Activated naive CD8-positive, alpha-beta T cell treated with anti-CD3 and anti-CD28 coated beads, Interleukin-2, amount 10 ng/mL, durations not matched to agents 7 days and 5 days (primary cell): ENCODE data around the gene PDLIM1. TPM values are rescaled to one million over a fixed set of nuclear protein-coding genes. Genes with fewer than 3 reads are reported as not detected.

Experiments used
- ATAC-seq: fragments of 150-1000 bp; cut with Tn5 transposase; one replicate; pipeline ENCODE4 v1.10.0; 2021; ENCODE audit warnings: low read depth, moderate library complexity
- POLR2A ChIA-PET: fragments of 350-600 bp; sonication (Branson Sonifier 250); formaldehyde crosslinking; loops from one replicate; lab custom pipeline; 2021; ENCODE audit warnings: antibody characterized with exemption; lab: Charles Lee
- DNase-seq: peaks from one replicate; pipeline ENCODE4 v3.0.0; 2021
- H3K27ac Mint-ChIP-seq: one replicate; pipeline ENCODE4 v1.8.0; 2022; ENCODE audit warnings: mild to moderate bottlenecking, mixed read lengths
- H3K27me3 Mint-ChIP-seq: one replicate; pipeline ENCODE4 v1.8.0; 2022; ENCODE audit warnings: mild to moderate bottlenecking, moderate library complexity, mixed read lengths
- H3K36me3 Mint-ChIP-seq: one replicate; pipeline ENCODE4 v1.8.0; 2021; ENCODE audit warnings: mild to moderate bottlenecking, mixed read lengths
- H3K4me1 Mint-ChIP-seq: one replicate; pipeline ENCODE4 v1.8.0; 2021; ENCODE audit warnings: mixed read lengths
- H3K4me3 Mint-ChIP-seq: one replicate; pipeline ENCODE4 v1.8.0; 2022; ENCODE audit warnings: mild to moderate bottlenecking, moderate library complexity, mixed read lengths
- H3K9me3 Mint-ChIP-seq: one replicate; pipeline ENCODE4 v1.8.0; 2021; ENCODE audit warnings: mixed read lengths
- total RNA-seq, 2 experiments: library from RNA; stranded (reverse); gene quantifications; one replicate each; pipeline ENCODE4 v1.2.3, GENCODE V29; 2021

The PDLIM1 gene
- total RNA-seq, 2 experiments from 2014 or later: 10.0 to 11.7 TPM

DNA sequence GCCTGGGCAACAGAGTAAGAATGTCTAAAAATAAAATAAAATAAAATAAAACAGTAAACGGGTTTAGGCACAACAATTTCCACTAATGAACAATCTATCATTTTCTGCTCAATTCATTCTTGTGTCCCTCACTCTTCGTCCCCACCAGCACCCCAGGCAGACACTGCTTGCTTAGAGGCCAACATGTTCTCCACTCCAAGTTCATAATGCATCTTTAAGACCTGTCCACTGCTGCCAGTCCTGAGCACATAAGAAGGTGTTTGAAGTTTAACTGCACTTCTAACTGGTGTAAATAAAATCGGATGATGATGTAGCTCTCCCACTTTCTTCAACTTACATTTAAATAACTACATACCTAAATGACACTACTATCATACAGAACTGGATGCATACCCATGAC is 13.2 kb downstream of the PDLIM1 start:
- peaks cover 4% of the 10 kb centered on the region for H3K4me1 Mint-ChIP-seq
- no peak overlapping the region for H3K27ac Mint-ChIP-seq
- DNase-seq: no peak
- H3K27me3 Mint-ChIP-seq: peaks cover 25% of the 10 kb centered on the region
- H3K4me3 Mint-ChIP-seq: no peak overlapping the region
- POLR2A ChIA-PET: no interaction called here
- no peaks in the 10 kb centered on the region for H3K9me3 Mint-ChIP-seq
- no peak for ATAC-seq
- no peaks in the 10 kb centered on the region for H3K36me3 Mint-ChIP-seq

DNA sequence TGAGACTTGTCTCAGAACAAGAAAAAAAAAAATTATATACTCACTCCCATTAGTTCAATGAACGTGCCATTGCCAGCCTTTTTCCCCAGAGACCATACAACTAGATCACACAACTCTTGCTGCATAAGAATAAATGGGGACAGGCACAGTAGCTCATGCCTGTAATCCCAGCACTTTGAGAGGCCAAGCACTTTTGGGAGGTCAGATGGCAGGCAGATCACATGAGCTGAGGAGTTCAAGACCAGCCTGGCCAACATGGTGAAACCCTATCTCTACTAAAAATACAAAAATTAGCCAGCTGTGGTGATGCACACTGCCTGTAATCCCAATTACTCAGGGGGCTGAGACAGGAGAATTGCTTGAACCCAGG is 13.6 kb downstream of the PDLIM1 start:
- POLR2A ChIA-PET: no interaction called here
- no peak for ATAC-seq
- H3K4me1 Mint-ChIP-seq: peaks cover 4% of the 10 kb centered on the region
- H3K36me3 Mint-ChIP-seq: no peaks in the 10 kb centered on the region
- DNase-seq: no peak
- H3K27ac Mint-ChIP-seq: no peak overlapping the region
- H3K9me3 Mint-ChIP-seq: no peaks in the 10 kb centered on the region
- H3K27me3 Mint-ChIP-seq: peaks cover 24% of the 10 kb centered on the region
- H3K4me3 Mint-ChIP-seq: no peak overlapping the region

DNA sequence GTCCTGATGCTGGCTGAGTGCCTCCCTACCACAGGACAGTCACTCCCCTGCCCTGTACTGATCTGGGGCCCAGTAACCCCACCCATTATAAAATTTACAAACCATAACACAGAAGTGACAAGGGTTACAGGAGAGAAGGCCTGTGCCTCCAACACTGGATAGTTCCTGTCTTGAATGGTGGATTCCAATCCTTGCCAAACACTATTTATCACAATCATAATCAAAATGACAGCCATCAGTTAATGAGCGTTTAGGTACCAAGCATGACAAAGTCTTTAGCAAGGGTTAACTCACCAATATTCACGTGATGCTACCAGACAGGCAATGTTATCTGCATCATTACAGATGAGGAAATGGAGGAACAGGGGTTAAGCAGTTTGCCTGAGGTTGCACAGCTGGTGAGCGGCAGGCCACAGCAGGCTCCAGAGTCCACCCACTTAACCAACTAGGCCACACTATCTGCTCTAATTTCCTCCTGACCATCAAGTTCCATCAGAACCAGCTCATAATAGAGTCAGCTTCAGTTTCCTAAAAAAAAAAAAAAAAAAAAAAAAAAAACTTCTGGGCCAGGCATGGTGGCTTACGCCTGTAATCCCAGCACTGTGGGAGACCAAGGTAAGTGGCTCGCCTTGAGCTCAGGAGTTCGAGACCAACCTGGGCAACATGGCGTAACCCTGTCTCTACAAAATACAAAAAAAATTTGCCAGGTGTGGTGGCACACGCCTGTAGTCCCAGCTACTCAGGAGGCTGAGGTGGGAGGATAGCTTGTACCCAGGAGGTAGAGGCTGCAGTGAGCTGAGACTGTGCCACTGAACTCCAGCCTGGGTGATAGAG is 14.2 kb downstream of the PDLIM1 start:
- DNase-seq (no peak), ATAC-seq (no peak)
- H3K4me3 Mint-ChIP-seq: no peak overlapping the region
- no peak overlapping the region for H3K27ac Mint-ChIP-seq
- H3K27me3 Mint-ChIP-seq: peaks cover 18% of the 10 kb centered on the region
- no peaks in the 10 kb centered on the region for H3K9me3 Mint-ChIP-seq
- H3K4me1 Mint-ChIP-seq: peaks cover 4% of the 10 kb centered on the region
- H3K36me3 Mint-ChIP-seq: no peaks in the 10 kb centered on the region
- POLR2A ChIA-PET: no interaction called here

DNA sequence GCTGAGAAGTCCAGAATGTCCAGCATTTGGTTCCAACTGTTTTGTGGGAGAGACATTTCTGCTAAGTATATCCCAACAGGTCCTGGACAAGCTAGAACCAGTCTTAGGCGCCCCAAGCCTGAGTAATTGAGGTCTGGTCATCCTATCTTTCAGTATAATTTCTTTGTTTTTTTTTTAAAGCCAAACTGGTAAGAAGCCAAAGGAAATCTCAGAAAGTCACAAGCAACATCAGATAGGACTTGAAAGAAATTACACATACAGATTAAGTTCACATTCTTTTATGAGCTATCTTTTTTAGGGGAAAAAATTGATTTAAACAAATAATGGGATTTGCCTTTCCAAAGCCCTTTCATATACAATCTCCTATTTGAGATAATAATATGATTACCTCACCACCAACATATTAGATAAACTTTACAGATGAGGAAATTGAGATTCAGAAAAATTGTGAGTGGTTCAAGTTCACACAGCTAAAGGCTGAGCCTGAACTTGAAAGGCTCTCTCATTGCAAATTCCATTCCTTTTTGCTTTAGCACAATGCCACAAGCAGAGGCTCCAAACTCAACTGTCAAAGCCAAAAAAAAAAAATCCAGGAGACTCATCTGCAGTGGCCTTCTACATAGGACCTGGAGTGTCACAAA is 15.0 kb downstream of the PDLIM1 start:
- no peak overlapping the region for H3K4me3 Mint-ChIP-seq
- no peaks in the 10 kb centered on the region for H3K36me3 Mint-ChIP-seq
- H3K9me3 Mint-ChIP-seq: no peaks in the 10 kb centered on the region
- H3K4me1 Mint-ChIP-seq: peaks cover 4% of the 10 kb centered on the region
- no peak for DNase-seq
- POLR2A ChIA-PET: no interaction called here
- ATAC-seq: no peak
- H3K27ac Mint-ChIP-seq: no peak overlapping the region
- H3K27me3 Mint-ChIP-seq: peaks cover 13% of the 10 kb centered on the region

DNA sequence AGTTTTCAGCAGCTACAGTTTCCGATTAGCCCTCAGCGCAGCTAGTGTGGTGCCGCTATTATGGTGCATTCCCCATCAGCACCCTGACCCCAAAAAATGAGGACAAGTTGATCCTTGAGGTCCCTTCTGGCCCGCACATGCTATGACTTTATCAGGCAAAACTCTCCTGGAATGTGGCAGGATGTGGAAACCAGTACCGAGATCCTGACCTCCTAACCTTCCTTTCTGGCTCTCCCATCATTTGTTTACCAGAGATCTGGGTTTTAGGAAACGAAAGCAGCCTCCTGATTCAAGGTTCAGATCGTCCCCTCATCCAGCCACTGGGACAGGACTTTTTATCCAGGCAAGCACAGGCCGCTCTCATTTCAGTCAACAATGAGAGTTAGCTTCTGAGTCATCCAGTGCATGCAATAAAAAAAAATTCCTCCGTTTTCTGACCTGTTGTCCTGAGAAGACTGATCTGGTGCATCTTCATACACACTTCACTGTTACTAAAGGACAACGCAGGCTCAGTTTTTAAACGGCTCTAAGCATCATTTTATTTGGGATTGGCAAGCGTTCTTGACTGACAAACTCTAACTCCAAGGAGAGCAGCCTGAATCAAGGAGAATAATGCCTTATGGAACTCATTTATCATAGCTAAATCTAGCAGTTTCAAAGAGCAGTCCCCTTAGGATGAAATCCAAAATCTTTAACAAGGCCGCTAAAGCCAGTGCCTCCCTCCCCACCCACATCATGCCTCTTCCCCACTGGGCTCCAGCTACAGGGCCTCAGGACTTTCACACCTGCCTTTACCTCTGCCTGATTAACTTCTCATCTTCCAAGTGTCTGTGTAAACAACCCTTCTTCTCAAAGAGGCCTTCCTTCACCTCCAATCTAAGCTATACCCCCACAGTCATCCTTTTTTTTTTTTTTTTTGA is 17.1 kb downstream of the PDLIM1 start:
- H3K4me3 Mint-ChIP-seq: no peak overlapping the region
- ATAC-seq (no peak), DNase-seq (no peak)
- no peak overlapping the region for H3K27ac Mint-ChIP-seq
- POLR2A ChIA-PET: no interaction called here
- no peaks in the 10 kb centered on the region for H3K9me3 Mint-ChIP-seq
- H3K4me1 Mint-ChIP-seq: peaks cover 4% of the 10 kb centered on the region
- H3K36me3 Mint-ChIP-seq: no peaks in the 10 kb centered on the region
- peaks cover 13% of the 10 kb centered on the region for H3K27me3 Mint-ChIP-seq

DNA sequence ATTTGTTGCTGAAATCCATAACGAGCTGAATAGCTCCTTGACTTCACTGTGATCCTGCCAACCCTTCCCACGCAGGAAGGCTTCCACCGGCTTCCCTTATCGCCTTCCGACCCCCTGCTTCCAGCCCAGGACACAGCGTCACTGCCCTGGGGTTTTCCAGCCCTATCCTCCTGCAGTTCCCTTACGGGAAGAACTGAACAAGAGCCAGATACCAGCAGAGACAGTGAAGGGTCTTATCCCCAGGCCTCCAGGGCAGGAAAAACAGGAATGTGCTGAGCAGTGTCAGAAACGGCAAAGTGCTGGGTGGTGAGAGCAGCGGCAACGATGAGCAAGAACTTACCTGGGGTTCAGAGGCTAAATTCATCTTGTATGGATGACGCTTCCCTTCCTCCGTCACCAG is 22.4 kb downstream of the PDLIM1 start:
- Mint-ChIP-seq H3K27ac (no peak overlapping the region), H3K36me3 (no peaks in the 10 kb centered on the region), H3K4me3 (no peak overlapping the region), H3K9me3 (no peaks in the 10 kb centered on the region), H3K27me3 (peaks cover 18% of the 10 kb centered on the region), H3K4me1 (no peaks in the 10 kb centered on the region)
- DNase-seq (no peak), ATAC-seq (no peak)
- POLR2A ChIA-PET: no interaction called here

DNA sequence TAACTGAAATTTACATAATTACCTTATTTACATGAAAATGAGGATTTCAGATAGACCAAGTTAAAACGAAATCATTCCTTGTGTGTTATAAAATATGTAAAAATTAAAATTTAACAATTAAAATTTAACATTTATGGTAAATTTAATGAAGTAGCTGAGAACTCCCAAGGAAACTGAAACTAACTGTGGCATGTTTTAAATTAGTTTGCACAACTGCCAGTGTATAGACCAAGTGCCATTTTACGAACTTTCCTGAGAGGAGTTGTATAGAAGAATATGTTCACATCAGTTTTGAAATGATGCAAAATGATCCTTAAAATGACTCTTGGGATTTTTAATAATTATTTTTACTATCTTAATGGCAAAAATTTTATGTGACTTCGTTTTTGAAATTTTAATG is 23.6 kb downstream of the PDLIM1 start:
- POLR2A ChIA-PET: no interaction called here
- H3K4me3 Mint-ChIP-seq: no peak overlapping the region
- DNase-seq: no peak
- H3K4me1 Mint-ChIP-seq: no peaks in the 10 kb centered on the region
- H3K27me3 Mint-ChIP-seq: peaks cover 15% of the 10 kb centered on the region
- ATAC-seq: no peak
- no peaks in the 10 kb centered on the region for H3K36me3 Mint-ChIP-seq
- H3K27ac Mint-ChIP-seq: no peak overlapping the region
- H3K9me3 Mint-ChIP-seq: no peaks in the 10 kb centered on the region

DNA sequence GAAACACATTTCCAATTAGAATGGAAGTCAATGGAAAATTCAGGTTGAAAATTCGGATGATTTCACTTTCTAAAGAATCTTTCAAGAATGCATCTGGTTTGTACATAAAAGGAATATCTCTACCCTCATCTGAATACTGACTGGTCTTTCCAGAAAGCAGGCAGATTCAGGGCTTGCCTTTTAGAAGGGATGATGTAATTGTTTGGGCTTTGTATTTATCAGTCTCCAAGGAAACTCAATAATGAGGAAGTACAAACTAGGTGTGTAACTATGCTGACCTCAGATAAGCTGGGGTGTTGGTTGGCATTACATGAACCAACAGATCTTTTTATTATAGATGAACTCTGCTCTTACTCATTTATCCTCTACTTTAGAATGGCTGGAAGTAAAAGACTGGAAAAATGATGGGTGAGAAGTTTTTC is 24.1 kb downstream of the PDLIM1 start:
- ATAC-seq (no peak), DNase-seq (no peak)
- H3K27me3 Mint-ChIP-seq: peaks cover 15% of the 10 kb centered on the region
- POLR2A ChIA-PET: no interaction called here
- no peaks in the 10 kb centered on the region for H3K36me3 Mint-ChIP-seq
- H3K27ac Mint-ChIP-seq: no peak overlapping the region
- no peaks in the 10 kb centered on the region for H3K4me1 Mint-ChIP-seq
- no peaks in the 10 kb centered on the region for H3K9me3 Mint-ChIP-seq
- no peak overlapping the region for H3K4me3 Mint-ChIP-seq

DNA sequence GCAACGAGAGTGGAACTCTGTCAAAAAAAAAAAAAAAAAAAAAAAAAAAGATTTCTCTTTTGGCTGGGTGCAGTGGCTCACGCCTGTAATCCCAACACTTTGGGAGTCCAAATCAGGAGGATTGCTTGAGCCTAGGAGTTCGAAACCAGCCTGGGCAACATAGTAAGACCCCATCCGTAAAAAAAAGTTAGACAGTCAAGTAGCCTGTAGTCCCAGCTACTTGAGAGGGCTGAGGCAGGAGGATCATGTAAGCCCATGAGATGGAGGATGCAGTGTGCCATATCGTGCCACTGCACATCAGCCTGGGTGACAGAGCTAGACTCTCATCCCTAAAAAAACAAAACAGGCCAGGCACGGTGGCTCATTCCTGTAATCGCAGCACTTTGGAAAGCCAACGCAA is 25.2 kb downstream of the PDLIM1 start:
- Mint-ChIP-seq H3K27me3 (peaks cover 17% of the 10 kb centered on the region), H3K27ac (no peak overlapping the region), H3K9me3 (no peaks in the 10 kb centered on the region), H3K4me3 (no peak overlapping the region), H3K36me3 (no peaks in the 10 kb centered on the region), H3K4me1 (no peaks in the 10 kb centered on the region)
- DNase-seq: no peak
- no peak for ATAC-seq
- POLR2A ChIA-PET: no interaction called here

DNA sequence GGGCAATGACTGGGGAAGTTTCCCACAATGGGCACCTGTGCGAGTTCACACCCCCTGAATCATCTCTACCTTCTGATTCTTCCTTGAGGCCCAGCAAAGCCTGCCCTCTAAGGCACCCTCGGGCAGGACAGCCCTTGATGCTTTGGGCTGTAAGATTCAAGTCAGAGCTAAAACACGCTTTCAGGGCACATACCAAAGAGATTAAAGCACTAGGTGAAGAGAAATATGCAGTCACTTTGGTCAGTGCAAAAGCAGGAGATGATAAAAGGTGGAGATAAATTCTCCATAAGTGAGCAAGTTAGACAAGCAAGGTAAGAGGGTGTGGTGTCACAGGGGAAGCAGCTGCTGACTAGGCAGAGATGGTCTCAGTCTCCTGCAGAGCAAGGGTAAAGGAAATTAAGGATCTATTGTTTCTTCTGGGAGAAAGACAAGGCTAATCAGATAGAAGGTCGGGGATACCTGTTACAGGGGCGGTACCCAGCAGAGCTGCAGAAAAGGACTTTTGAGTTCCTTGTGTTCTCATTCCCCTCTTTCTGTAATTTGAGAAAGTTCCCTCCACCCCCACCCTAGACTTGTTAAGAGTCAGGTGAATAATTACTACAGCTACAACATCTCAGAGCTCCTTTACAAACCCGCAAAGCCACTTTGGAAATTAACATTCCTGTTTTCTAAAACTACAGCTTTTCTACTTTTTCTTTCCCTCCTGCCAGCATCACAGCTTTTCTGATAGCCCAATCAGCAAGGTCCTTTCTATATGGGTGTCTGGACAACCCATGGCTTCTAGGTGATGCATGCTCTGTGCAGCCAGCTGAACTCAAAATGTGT is 26.4 kb downstream of the PDLIM1 start:
- ATAC-seq: no peak
- Mint-ChIP-seq H3K4me3 (no peak overlapping the region), H3K27me3 (peaks cover 17% of the 10 kb centered on the region), H3K4me1 (no peaks in the 10 kb centered on the region), H3K9me3 (no peaks in the 10 kb centered on the region), H3K36me3 (no peaks in the 10 kb centered on the region), H3K27ac (no peak overlapping the region)
- POLR2A ChIA-PET: no interaction called here
- no peak for DNase-seq

DNA sequence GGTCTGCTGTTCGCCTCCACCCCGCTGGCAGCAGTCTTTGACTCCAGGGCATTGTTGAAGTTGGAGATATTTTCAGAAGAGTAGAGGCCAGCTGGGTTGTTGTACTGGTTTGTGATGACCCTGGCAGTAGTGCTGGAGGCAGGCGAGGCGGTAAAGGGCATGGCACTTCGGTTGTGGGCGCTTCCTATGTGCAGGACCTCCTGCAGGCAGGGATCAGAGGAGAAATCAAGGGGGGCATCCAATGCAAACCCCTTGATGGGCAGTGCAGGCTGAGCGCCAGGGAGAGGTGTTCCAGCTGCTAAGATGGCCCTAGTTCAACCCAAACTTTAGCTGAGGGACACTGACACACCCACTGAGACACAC is 27.0 kb downstream of the PDLIM1 start:
- no peak overlapping the region for H3K27ac Mint-ChIP-seq
- POLR2A ChIA-PET: no interaction called here
- H3K36me3 Mint-ChIP-seq: no peaks in the 10 kb centered on the region
- no peaks in the 10 kb centered on the region for H3K4me1 Mint-ChIP-seq
- no peaks in the 10 kb centered on the region for H3K9me3 Mint-ChIP-seq
- DNase-seq (no peak), ATAC-seq (no peak)
- H3K4me3 Mint-ChIP-seq: no peak overlapping the region
- peaks cover 14% of the 10 kb centered on the region for H3K27me3 Mint-ChIP-seq

DNA sequence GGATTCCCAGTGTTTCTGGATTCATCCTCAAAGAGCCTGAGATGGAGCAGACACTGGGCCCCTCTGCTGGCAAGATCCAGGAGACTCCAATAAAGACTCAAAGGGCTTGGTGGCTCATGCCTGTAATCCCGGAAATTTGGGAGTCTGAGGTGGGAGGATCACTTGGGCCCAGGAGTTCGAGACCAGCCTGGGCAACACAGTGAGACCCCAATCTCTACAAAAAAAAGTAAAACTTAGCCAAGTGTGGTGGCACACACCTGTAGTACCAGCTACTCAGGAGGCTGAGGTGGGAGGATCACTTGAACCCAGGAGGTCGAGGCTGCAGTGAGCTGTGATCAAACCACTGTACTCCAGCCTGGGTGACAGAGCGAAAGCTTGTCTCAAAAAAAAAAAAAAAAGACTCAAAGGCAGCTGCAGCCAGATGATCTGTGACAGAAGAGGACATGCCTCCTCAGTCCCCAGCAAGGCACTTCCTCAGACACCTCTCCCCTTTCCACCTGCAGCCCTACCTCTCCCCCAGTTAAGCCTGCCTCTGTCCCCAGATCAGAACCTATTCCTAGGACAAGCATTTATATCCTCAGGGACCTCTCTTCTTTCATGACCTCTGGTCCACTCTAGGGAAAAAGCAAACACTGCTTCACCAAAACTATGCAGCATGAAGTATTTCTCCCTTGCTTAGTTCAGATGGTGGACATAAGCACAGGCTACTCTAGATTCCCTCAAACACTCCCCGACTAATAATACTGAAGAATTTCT is 27.9 kb downstream of the PDLIM1 start:
- no peak for ATAC-seq
- no peak overlapping the region for H3K27ac Mint-ChIP-seq
- H3K4me1 Mint-ChIP-seq: no peaks in the 10 kb centered on the region
- no peak for DNase-seq
- POLR2A ChIA-PET: no interaction called here
- no peaks in the 10 kb centered on the region for H3K9me3 Mint-ChIP-seq
- H3K27me3 Mint-ChIP-seq: peaks cover 15% of the 10 kb centered on the region
- H3K4me3 Mint-ChIP-seq: no peak overlapping the region
- H3K36me3 Mint-ChIP-seq: no peaks in the 10 kb centered on the region
